OCI-LY1 (cell line): ENCODE measurements around the gene TBXT.

Experiments used
- CTCF ChIP-seq: fragments of 200-600 bp; sonication (generic), shearing (Covaris generic); IDR thresholded peaks from 2 replicates; pipeline ENCODE4 v1.5.1; 2017; ENCODE audit warnings: mild to moderate bottlenecking, antibody characterized with exemption, low read length, moderate library complexity, mixed read lengths
- EZH2 ChIP-seq: fragments of 200-600 bp; sonication (generic), shearing (Covaris generic); IDR thresholded peaks from 2 replicates; pipeline ENCODE4 v1.8.0; 2017; ENCODE audit warnings: borderline replicate concordance, mixed run types, mild to moderate bottlenecking, antibody characterized with exemption, low read length, moderate library complexity, mixed read lengths

- no peak for TF ChIP-seq CTCF
- TF ChIP-seq EZH2: no peak
Observed at GRCh38 chr6:166143011-166143410, 24.6 kb downstream of the TBXT start.
